Astrocyte of the spinal cord (primary cell): ENCODE measurements around the gene LNP1.
"Not testable (repeated sequence)": the region's sequence is repeated elsewhere in the genome, so short reads cannot be mapped to it uniquely, and the experiment has no call there.

Experiments
- DNase-seq: peaks from one replicate; pipeline ENCODE4 v3.0.0; 2011; ENCODE audit warnings: low read depth, low spot score
- H3K4me3 ChIP-seq: 2 replicates; pipeline ENCODE4 v1.5.1; 2011; ENCODE audit warnings: low read depth, mild to moderate bottlenecking, low read length, moderate library complexity
- CTCF ChIP-seq: IDR thresholded peaks from 2 replicates; pipeline ENCODE4 v1.5.1; 2012; ENCODE audit warnings: low read depth, mild to moderate bottlenecking, low read length, inconsistent platforms
- in situ Hi-C: cut with HindIII; loops from 2 replicates; pipeline ENCODE4 v1.10.0; 2017; ENCODE audit warnings: low sequenced_read_pairs

Gene LNP1

GRCh38 chr3:100438623-100438974 lies 37.3 kb downstream of the LNP1 start:
- no peak for DNase-seq
- in situ Hi-C loops: no loop called here
- TF ChIP-seq CTCF: no peak
- H3K4me3 ChIP-seq: no peak overlapping the region

GRCh38 chr3:100440895-100441294 lies 39.6 kb downstream of the LNP1 start:
- DNase-seq: no peak
- TF ChIP-seq CTCF: no peak
- in situ Hi-C loops: no loop called here
- H3K4me3 ChIP-seq: no peak overlapping the region

GRCh38 chr3:100443690-100444089 lies 42.4 kb downstream of the LNP1 start:
- no peak for TF ChIP-seq CTCF
- in situ Hi-C loops: no loop called here
- DNase-seq: no peak

GRCh38 chr3:100447067-100447466 lies 45.7 kb downstream of the LNP1 start:
- in situ Hi-C loops, H3K4me3 ChIP-seq, DNase-seq: not testable (repeated sequence)

More at GRCh38 chr3:100443690-100444089, 42.4 kb downstream of the LNP1 start:
- no peak overlapping the region for H3K4me3 ChIP-seq

GRCh38 chr3:100448079-100448478 lies 46.7 kb downstream of the LNP1 start:
- no peak for DNase-seq
- in situ Hi-C loops: no loop called here
- no peak overlapping the region for H3K4me3 ChIP-seq
- TF ChIP-seq CTCF: no peak

- no peak for DNase-seq
- in situ Hi-C loops: no loop called here
- no peak overlapping the region for H3K4me3 ChIP-seq
- no peak for TF ChIP-seq CTCF
Observed at GRCh38 chr3:100449214-100449613, 47.9 kb downstream of the LNP1 start.

GRCh38 chr3:100454677-100455076 lies 53.3 kb downstream of the LNP1 start:
- DNase-seq: no peak
- H3K4me3 ChIP-seq: no peak overlapping the region
- no peak for TF ChIP-seq CTCF
- in situ Hi-C loops: no loop called here
